SW480 (cell line): ENCODE data around the gene CAMK2B.

Experiments
- DNase-seq: peaks from one replicate; pipeline ENCODE4 v3.0.0-alpha.2; 2016; ENCODE audit warnings: low spot score

Gene CAMK2B

GRCh38 chr7:44308596-44309270, 16.7 kb downstream of the CAMK2B start:
- DNase-seq, result no peak

- peak; percentile 29 for DNase-seq
These were observed 17.3 kb downstream of the CAMK2B start for GRCh38 chr7:44307905-44308595.

DNA sequence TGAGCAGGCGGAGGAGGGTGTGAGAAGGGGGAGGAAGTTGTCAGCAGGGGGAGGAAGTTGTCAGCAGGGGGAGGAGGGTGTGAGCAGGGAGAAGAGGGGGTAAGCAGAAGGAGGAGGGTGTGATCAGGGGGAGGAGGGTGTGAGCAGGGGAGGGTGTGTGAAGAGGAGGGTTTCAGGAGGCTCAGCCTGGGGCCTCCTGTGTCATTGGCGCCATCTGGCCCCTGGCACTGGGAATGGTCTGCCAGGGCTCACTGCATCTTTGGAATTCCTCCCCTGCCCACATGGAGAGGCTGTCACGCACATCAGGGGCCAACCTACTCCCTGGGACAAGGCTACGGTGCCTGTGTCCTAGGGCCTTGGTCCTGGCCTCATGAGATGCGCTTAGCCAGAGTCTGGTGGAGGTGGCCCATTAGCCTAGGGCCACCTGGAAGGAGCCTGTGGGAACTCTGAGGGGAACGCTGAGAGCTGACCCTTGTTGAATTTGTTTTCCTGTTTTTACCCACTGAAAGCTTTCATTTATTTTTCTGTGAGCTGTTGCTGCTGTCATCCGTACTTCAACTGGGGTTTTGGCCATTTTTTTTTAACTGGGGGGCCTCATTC, 18.0 kb downstream of the CAMK2B start:
- peak; percentile 93 for DNase-seq

DNA sequence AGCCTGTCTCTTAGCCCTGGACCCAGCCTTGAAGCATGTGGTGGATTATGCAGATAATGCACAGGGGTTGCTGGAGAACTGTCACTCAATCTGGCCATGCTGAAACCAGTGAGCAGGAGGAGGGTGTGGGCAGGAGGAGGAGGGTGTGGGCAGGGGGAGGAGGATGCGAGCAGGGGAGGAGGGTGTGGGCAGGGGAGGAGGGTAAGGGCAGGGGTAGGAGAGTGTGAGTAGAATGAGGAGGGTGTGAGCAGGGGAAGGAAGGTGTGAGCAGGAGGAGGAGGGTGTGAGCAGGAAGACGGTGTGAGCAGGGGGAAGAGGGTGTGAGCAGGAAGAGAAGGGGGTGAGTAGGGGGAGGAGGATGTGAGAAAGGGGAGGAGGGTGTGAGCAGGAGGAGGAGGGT, 18.8 kb downstream of the CAMK2B start:
- no peak for DNase-seq

- DNase-seq, result no peak
These were observed 19.6 kb downstream of the CAMK2B start for GRCh38 chr7:44305564-44306507.

GRCh38 chr7:44294325-44295069, 30.9 kb downstream of the CAMK2B start:
- no peak for DNase-seq

- DNase-seq, result no peak
These were observed 31.7 kb downstream of the CAMK2B start for GRCh38 chr7:44293561-44294324.

GRCh38 chr7:44292876-44293560, 32.4 kb downstream of the CAMK2B start:
- no peak for DNase-seq

DNA sequence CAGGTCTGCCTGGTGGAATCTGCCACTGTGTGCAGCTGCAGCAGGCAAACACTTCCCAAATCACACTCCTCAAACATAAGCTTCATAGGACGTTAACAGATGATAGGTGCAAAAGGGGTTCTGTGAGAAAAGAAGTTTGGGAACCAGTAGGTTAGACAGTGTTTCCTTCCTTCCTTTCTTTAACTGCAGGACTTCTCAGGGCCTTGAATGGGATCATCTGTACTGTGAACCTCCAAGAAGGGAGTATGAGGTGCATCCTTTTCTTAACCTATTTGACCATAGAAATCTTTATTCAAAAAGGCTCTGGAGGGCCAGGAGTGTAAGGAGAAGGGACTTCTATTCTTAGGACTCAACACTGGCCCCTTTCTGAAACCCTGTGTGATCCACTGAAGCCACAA, 33.0 kb downstream of the CAMK2B start:
- DNase-seq, result no peak

DNA sequence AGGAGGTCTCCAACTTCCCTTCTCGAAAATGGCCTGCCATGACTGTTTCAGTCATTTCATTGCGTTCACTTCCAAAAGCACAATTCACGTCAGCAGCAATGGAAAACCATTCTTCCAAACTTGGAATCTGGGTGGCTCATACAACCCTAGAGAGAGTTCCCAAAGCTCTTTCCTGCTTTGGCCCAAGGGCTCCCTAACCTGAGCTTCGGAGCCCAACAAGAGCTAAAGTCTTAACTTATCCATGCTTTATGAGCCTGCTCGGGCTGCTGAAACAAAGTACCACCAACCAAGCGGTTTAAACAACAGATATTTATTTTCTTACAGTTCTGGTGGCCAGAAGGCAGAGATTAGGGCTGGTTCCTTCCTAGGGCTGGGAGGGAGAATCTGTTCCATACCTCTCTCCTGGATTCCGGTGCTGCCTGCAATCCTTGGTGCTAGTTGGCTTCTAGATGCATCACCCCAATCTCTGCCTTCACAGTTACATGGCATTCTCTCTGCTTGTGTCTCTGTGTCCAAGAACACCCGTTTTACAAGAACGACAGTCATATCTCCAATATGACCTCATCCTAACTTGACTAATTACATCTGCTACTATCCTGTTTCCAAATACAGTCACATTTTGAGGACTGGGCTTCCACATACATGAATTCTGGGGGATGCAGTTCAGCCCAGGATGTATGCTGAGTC, 33.5 kb downstream of the CAMK2B start:
- no peak for DNase-seq

- no peak for DNase-seq
These were observed 34.2 kb downstream of the CAMK2B start for GRCh38 chr7:44291066-44291732.

GRCh38 chr7:44290252-44290620, 35.2 kb downstream of the CAMK2B start:
- no peak for DNase-seq

DNA sequence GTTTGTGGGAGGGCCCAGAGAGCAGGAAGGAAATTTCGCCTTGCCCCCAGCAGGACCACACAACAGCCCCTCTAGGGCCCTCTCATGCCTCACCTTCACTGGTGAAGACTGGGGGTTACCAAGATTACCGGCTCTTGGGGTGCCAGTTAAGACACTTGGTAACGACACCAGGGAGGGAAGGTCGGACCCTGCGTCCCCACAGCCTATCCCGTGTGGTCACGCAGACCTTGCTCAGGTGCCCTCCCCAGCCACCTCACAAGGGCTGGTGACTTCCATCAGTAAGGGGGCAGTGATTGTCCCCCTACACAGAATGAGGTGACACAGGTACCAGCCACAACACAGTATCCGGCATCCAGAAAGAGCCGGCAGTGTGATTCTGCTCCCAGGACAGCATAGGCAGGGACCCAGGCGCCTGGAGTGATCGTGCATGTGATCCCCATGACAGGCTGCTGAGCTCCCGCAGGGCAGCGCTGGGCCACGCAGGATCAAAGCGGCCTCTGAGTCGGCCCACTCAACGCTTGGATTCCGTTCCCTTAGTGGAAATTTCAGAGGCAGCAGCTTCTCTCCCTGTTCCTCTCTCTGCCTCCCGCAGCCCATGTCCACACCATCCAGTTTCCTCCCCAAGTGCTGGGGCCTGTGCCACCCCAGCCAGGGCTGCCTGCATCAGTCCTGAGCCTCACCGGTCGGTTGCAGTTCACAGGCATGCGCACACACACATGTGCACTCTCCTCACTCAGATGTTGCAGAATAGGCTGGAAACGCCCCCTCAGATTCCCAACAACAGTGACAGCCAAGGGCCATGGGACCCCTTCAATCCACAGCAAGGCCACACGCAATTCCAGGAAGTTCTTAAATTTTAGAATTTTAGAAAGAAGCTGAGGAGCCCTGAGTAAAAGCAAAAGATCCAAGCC, 35.8 kb downstream of the CAMK2B start:
- DNase-seq, result no peak

DNA sequence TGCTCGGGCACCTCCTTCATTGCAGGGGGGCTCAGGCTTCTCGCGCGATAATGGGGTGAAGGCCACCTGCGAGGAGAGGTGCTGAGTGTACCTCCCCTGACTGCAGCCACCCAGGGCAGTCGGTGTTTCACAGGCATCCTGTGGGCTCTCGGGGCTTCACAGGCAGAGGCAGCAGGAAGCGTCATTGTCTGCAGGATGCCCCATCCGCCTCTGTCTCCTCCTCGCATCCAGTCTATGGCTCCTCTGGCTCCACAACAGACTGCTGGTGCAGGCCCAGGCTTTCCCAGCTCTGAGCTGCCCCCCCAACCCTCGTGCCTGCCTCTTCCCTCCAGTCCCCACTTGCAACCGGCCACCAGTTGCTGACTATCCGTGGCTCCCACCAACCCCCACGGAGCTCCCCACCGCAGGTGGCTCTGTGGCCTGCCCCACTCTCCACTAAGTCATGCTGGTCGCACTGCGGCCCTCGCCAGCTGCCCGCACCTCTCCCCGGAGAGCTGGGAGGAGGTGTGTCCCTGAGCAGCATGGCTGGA, 36.5 kb downstream of the CAMK2B start:
- no peak for DNase-seq

GRCh38 chr7:44288381-44288685, 37.1 kb downstream of the CAMK2B start:
- no peak for DNase-seq

DNA sequence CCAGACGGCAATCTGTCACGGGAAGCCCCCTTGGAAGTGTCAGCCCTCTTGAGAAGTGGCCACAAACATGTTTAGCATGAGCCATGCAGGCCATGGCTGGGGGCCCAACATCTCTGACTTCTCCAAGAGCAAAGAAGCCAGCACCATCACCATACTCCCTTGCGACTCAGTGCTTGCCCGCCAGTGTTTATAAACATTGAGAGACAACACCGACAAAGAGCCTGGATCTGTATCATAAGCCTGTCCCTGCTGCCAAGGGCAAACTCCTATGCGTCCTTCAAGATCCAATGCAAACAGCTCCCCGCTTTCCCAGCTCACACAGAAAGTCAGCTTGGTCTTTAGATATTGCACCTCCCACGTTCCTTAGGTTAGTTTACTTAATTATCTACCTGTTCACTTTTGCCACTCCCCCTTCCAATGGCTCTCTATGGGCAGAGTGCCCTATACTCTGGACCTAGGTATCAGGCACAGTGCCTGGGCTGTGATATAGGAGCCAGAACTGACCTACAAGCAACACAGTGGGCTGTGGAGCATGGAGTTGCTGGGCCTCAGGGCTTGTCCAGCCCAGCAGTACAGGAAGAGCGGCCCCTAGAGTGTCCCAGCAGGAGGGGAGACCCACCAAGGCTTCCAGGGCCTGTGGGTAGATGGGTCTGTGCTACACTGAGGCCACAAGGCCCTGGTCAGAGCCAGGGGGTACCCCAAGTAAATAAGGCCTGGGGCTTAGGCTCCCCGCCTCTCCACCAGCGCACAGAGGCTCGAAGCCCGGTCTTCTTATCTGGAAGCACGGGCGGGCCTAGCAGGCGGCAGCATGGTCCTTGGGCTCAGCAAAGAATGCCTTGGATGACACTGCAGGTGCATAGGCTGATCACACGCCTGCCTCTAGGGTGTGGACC, 37.7 kb downstream of the CAMK2B start:
- no peak for DNase-seq
